MM.1S (cell line): Measurements from ENCODE around the gene ADM5.

ENCODE experiments used
- CTCF ChIP-seq: fragments of 300-600 bp; sonication (generic); IDR thresholded peaks from 2 replicates; pipeline ENCODE4 v1.5.1; 2016; ENCODE audit warnings: antibody characterized with exemption, low read length, mixed read lengths
- EZH2phosphoT487 ChIP-seq: fragments of 300-600 bp; sonication (generic); IDR thresholded peaks from 2 replicates; pipeline ENCODE4 v1.6.1; 2018; ENCODE audit warnings: antibody characterized with exemption, low read length

GRCh38 chr19:49684983-49685553, 4.3 kb upstream of the ADM5 start:
- TF ChIP-seq CTCF: no peak
- no peak for TF ChIP-seq EZH2phosphoT487
